Keratinocyte (primary cell): ENCODE results near the gene GPC5. TPM values are rescaled to one million over a fixed set of nuclear protein-coding genes. Genes with fewer than 3 reads are reported as not detected.

Experiments
- DNase-seq: peaks from one replicate; pipeline ENCODE4 v3.0.0-alpha.2; 2011; ENCODE audit warnings: low read depth, missing footprints, low spot score
- FAIRE-seq: peaks from 2 replicates; lab custom pipeline; 2011; peaks lifted over from hg19 to GRCh38; lab: Jason Lieb, UNC
- H2AFZ ChIP-seq: 2 replicates; pipeline ENCODE4 v1.6.0; 2012; ENCODE audit warnings: low read length, control low read depth, inconsistent platforms; ENCODE audit not compliant: control insufficient read depth
- H3K27ac ChIP-seq: 2 replicates; pipeline ENCODE4 v1.5.1; 2011; ENCODE audit warnings: low read length; ENCODE audit not compliant: control insufficient read depth, insufficient read depth
- H3K27me3 ChIP-seq: 3 replicates; pipeline ENCODE4 v1.6.0; 2011; ENCODE audit warnings: low read length; ENCODE audit not compliant: control insufficient read depth, insufficient read depth; ENCODE audit errors: extremely low read depth
- H3K36me3 ChIP-seq, 2 experiments: 2 replicates in 1 of 2; 3 replicates in 1 of 2; pipeline ENCODE4 v1.5.1; 2011; ENCODE audit warnings: low read length in 2 of 2, mild to moderate bottlenecking in 1 of 2; ENCODE audit not compliant: control insufficient read depth in 2 of 2, insufficient read depth in 2 of 2; ENCODE audit errors: extremely low read depth in 1 of 2
- H3K4me1 ChIP-seq: 3 replicates; pipeline ENCODE4 v1.5.1; 2011; ENCODE audit warnings: low read length; ENCODE audit not compliant: control insufficient read depth, insufficient read depth; ENCODE audit errors: extremely low read depth
- H3K4me2 ChIP-seq: 3 replicates; pipeline ENCODE4 v1.6.0; 2011; ENCODE audit warnings: low read depth, low read length; ENCODE audit not compliant: control insufficient read depth, insufficient read depth; ENCODE audit errors: extremely low read depth
- H3K4me3 ChIP-seq, 3 experiments: fragments of 200-600 bp in 1 of 3; sonication (generic) in 1 of 3; 2 replicates in 2 of 3; 3 replicates in 1 of 3; pipeline ENCODE4 v1.5.1; 2011 to 2016; ENCODE audit warnings: low read length in 3 of 3, mild to moderate bottlenecking in 3 of 3, control low read depth in 2 of 3, inconsistent platforms in 1 of 3, low read depth in 1 of 3, mixed read lengths in 1 of 3, mixed run types in 1 of 3, moderate library complexity in 1 of 3; ENCODE audit not compliant: control insufficient read depth in 2 of 3, insufficient read depth in 2 of 3; ENCODE audit errors: extremely low read depth in 1 of 3
- H3K79me2 ChIP-seq: 2 replicates; pipeline ENCODE4 v1.6.0; 2012; ENCODE audit warnings: low read length; ENCODE audit not compliant: control insufficient read depth, insufficient read depth
- H3K9ac ChIP-seq: 3 replicates; pipeline ENCODE4 v1.6.0; 2011; ENCODE audit warnings: low read length; ENCODE audit not compliant: control insufficient read depth, insufficient read depth; ENCODE audit errors: extremely low read depth
- H3K9me1 ChIP-seq: 3 replicates; pipeline ENCODE4 v1.6.0; 2011; ENCODE audit warnings: low read length; ENCODE audit not compliant: control insufficient read depth, insufficient read depth; ENCODE audit errors: extremely low read depth
- H3K9me3 ChIP-seq: 2 replicates; pipeline ENCODE4 v1.5.1; 2012; ENCODE audit warnings: low read depth, low read length; ENCODE audit not compliant: control insufficient read depth
- H4K20me1 ChIP-seq: 3 replicates; pipeline ENCODE4 v1.6.0; 2011; ENCODE audit warnings: low read length; ENCODE audit not compliant: control insufficient read depth, insufficient read depth; ENCODE audit errors: extremely low read depth
- EZH2 ChIP-seq: IDR thresholded peaks from one replicate; pipeline ENCODE4 v1.6.1; 2012; ENCODE audit warnings: inconsistent platforms, mild to moderate bottlenecking, low read length, moderate library complexity
- dilution Hi-C: fragments of 300-500 bp; cut with MboI; formaldehyde crosslinking; loops from one replicate; pipeline ENCODE4 v1.7.0; 2020; ENCODE audit warnings: low sequenced_read_pairs; ENCODE audit not compliant: extremely low pct_ligation_motif_present
- polyA plus RNA-seq, 5 experiments: library from polyadenylated mRNA; depleted of rRNA in 3 of 5; stranded (reverse) in 3 of 5; stranded (forward) in 1 of 5; unstranded in 1 of 5; fragments of >200 nt; gene quantifications; 1 replicate in 1 of 5; 2 replicates in 3 of 5; 3 replicates in 1 of 5; pipeline versions ENCODE4 v1.2.1 to v1.2.3, GENCODE V29; 2011 to 2012; ENCODE audit warnings: missing spikeins in 2 of 5, low read depth in 1 of 5, low replicate concordance in 1 of 5
- TF ChIP-seq, protein P1 (sequence below), 3 experiments: IDR thresholded peaks in 1 of 3; conservative IDR thresholded peaks in 1 of 3; optimal IDR thresholded peaks in 1 of 3; 2 replicates in 2 of 3; 3 replicates in 1 of 3; pipeline versions ENCODE3 to v1.5.1; 2011; ENCODE audit warnings: low read length in 3 of 3, mild to moderate bottlenecking in 3 of 3, moderate library complexity in 2 of 3, control low read depth in 1 of 3, inconsistent platforms in 1 of 3; ENCODE audit not compliant: insufficient read depth in 2 of 3; ENCODE audit errors: extremely low read depth in 1 of 3

Gene GPC5
- polyA plus RNA-seq, 1 donor (not counting 4 experiments of a cell fraction or from before 2014, with no cell fraction given): 0.10 TPM

GRCh38 chr13:92768602-92769001 is 1370.2 kb downstream of the GPC5 start:
- H3K4me3 ChIP-seq: no peak overlapping the region
- no peaks in the 10 kb centered on the region for H3K79me2 ChIP-seq
- dilution Hi-C loops: no loop called here
- no peaks in the 10 kb centered on the region for H3K4me1 ChIP-seq
- H3K27ac ChIP-seq: no peak overlapping the region
- H3K9me1 ChIP-seq: no peaks in the 10 kb centered on the region
- H3K9ac ChIP-seq: no peak overlapping the region
- no peaks in the 10 kb centered on the region for H4K20me1 ChIP-seq
- H2AFZ ChIP-seq: no peak overlapping the region
- DNase-seq: no peak
- TF ChIP-seq, protein P1, sequence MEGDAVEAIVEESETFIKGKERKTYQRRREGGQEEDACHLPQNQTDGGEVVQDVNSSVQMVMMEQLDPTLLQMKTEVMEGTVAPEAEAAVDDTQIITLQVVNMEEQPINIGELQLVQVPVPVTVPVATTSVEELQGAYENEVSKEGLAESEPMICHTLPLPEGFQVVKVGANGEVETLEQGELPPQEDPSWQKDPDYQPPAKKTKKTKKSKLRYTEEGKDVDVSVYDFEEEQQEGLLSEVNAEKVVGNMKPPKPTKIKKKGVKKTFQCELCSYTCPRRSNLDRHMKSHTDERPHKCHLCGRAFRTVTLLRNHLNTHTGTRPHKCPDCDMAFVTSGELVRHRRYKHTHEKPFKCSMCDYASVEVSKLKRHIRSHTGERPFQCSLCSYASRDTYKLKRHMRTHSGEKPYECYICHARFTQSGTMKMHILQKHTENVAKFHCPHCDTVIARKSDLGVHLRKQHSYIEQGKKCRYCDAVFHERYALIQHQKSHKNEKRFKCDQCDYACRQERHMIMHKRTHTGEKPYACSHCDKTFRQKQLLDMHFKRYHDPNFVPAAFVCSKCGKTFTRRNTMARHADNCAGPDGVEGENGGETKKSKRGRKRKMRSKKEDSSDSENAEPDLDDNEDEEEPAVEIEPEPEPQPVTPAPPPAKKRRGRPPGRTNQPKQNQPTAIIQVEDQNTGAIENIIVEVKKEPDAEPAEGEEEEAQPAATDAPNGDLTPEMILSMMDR (optimal IDR thresholded peaks at IDR 0.05 in 1 of 3, IDR thresholded peaks at IDR 0.05 in 1 of 3, conservative IDR thresholded peaks at IDR 0.05 in 1 of 3; ENCODE audit: extremely low read depth in 1 of 3, insufficient read depth in 2 of 3, low read length in 3 of 3): no peak
- TF ChIP-seq EZH2: no peak
- no peaks in the 10 kb centered on the region for H3K36me3 ChIP-seq
- no peaks in the 10 kb centered on the region for H3K27me3 ChIP-seq
- no peak for FAIRE-seq
- no peak overlapping the region for H3K4me2 ChIP-seq
- no peaks in the 10 kb centered on the region for H3K9me3 ChIP-seq

- no peak overlapping the region for H3K9ac ChIP-seq
- no peak for FAIRE-seq
- dilution Hi-C loops: no loop called here
- H3K36me3 ChIP-seq: no peaks in the 10 kb centered on the region
- no peak overlapping the region for H3K4me2 ChIP-seq
- no peaks in the 10 kb centered on the region for H3K4me1 ChIP-seq
- no peak overlapping the region for H2AFZ ChIP-seq
- H3K4me3 ChIP-seq: no peak overlapping the region
- DNase-seq: no peak
- H4K20me1 ChIP-seq: no peaks in the 10 kb centered on the region
- H3K9me1 ChIP-seq: no peaks in the 10 kb centered on the region
- no peaks in the 10 kb centered on the region for H3K79me2 ChIP-seq
- no peak overlapping the region for H3K27ac ChIP-seq
- H3K27me3 ChIP-seq: no peaks in the 10 kb centered on the region
- TF ChIP-seq, protein P1 (optimal IDR thresholded peaks at IDR 0.05 in 1 of 3, IDR thresholded peaks at IDR 0.05 in 1 of 3, conservative IDR thresholded peaks at IDR 0.05 in 1 of 3; ENCODE audit: extremely low read depth in 1 of 3, insufficient read depth in 2 of 3, low read length in 3 of 3): no peak
- no peak for TF ChIP-seq EZH2
- no peaks in the 10 kb centered on the region for H3K9me3 ChIP-seq
These were observed 1370.6 kb downstream of the GPC5 start for GRCh38 chr13:92769046-92769445.
